Fibroblast of pulmonary artery (primary cell): ENCODE measurements around the gene PTPN9.
A peak's percentile ranks its signal among the peaks of the same experiment; 100 is the strongest.

ENCODE experiments used
- DNase-seq: peaks from one replicate; pipeline ENCODE4 v3.0.0-alpha.2; 2010; ENCODE audit warnings: low read depth
- H3K4me3 ChIP-seq: replicated peaks from 2 replicates; pipeline ENCODE4 v1.5.1; 2011; ENCODE audit warnings: low read depth, mild to moderate bottlenecking, control low read depth, low read length, moderate library complexity
- TF ChIP-seq, protein P1 (sequence below): IDR thresholded peaks from 2 replicates; pipeline ENCODE4 v1.5.1; 2011; ENCODE audit warnings: mild to moderate bottlenecking, control low read depth, low read length, inconsistent platforms; ENCODE audit errors: missing control alignments

PTPN9 gene

DNA sequence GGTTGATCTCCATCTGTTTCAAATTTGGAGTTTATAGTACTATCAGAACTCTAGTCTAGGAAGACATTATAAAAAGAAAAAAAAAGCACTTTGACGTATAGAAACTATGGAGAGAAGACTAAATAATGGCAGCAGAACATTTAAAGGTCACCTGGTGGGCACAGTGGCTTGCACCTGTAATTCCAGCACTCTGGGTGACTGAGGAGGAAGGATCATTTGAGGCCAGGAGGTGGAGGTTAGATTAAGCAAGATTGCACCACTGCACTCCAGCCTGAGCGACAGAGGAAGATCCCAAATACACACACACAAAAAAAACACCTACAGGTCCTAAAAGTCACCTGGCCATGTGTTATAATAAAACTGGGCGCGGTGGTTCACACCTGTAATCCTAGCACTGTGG lies 141.4 kb downstream of the PTPN9 start:
- no peak for DNase-seq
- TF ChIP-seq, protein P1, sequence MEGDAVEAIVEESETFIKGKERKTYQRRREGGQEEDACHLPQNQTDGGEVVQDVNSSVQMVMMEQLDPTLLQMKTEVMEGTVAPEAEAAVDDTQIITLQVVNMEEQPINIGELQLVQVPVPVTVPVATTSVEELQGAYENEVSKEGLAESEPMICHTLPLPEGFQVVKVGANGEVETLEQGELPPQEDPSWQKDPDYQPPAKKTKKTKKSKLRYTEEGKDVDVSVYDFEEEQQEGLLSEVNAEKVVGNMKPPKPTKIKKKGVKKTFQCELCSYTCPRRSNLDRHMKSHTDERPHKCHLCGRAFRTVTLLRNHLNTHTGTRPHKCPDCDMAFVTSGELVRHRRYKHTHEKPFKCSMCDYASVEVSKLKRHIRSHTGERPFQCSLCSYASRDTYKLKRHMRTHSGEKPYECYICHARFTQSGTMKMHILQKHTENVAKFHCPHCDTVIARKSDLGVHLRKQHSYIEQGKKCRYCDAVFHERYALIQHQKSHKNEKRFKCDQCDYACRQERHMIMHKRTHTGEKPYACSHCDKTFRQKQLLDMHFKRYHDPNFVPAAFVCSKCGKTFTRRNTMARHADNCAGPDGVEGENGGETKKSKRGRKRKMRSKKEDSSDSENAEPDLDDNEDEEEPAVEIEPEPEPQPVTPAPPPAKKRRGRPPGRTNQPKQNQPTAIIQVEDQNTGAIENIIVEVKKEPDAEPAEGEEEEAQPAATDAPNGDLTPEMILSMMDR = no peak
- no peak overlapping the region for H3K4me3 ChIP-seq

DNA sequence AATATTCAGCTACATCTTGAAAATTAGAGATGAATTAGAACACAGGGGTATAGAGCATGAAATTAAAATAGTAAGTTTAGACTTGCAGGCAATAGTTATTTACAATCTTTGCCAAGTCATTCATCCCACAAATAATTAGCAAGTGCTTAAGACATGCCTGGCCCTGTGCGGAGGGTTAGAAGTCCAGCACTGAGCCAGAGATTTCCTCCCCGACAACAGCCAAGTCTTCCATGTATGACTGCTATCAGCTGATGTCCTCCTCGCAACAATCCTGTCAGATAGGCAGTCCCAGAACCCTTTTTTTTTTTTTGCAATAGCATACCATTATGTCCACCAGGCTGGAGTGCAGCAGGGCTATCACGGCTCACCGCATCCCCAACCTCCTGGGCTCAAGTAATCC lies 142.2 kb downstream of the PTPN9 start:
- no peak overlapping the region for H3K4me3 ChIP-seq
- no peak for DNase-seq
- TF ChIP-seq, protein P1 = no peak

DNA sequence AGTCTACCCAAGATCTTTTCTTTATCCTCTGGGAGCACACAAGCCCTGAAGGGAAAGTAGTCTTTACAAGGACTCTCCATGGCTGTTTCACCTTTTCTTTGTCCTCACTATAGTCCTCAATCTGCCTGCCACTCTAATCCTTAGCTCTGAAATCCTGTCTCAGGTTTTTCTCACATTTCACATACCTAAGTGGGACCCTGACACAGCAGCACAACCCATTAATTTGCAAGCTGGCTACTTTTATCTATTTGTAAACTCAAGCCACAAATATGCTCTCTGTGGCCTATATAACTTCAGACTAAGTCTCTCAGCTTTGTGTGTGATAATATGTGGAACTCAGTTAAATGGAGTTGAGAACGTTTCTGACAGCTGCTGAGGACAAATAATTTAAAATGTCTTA lies 147.4 kb downstream of the PTPN9 start:
- DNase-seq = no peak
- TF ChIP-seq, protein P1 = no peak

DNA sequence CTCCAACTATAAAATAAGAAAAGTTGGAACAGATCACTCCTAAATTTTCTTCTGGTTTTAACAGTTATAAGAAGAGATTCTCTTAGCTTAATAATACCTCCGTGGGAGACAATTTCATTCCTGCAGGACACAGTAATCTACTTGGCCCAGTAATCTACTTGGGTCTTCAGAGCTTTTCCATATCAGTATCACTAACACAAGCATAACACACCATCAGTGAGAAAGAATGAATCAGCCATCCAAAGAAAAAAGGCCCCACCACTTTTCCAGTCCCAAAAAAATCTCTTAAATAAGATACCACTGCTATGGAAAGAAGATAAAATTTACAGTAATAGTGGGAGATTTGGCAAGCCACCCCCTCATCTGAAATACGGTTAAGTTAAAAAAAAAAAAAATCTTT lies 147.8 kb downstream of the PTPN9 start:
- H3K4me3 ChIP-seq = no peak overlapping the region
- TF ChIP-seq, protein P1 = no peak
- DNase-seq = peak; percentile 3

More for the DNA sequence above, 147.4 kb downstream of the PTPN9 start:
- H3K4me3 ChIP-seq = no peak overlapping the region

DNA sequence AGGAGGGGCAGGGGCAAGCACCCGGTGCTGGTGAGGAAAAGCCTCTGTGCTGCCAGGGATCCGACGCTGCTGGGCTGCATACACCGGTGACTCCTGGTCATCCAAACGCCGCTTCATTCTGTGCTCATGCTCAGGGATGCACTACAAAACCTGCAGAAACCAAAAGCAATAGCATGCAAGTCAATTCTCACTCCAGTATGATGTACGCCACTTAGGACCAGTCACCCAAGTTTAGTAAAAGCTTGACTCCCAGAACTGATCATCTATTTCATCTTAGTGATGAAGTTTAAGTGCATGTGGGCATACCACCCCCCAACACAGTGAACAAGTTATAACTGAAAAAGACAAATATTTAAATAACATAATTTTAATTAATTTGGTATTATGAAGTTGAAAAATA lies 148.9 kb downstream of the PTPN9 start:
- H3K4me3 ChIP-seq = no peak overlapping the region
- TF ChIP-seq, protein P1 = no peak
- DNase-seq = no peak

DNA sequence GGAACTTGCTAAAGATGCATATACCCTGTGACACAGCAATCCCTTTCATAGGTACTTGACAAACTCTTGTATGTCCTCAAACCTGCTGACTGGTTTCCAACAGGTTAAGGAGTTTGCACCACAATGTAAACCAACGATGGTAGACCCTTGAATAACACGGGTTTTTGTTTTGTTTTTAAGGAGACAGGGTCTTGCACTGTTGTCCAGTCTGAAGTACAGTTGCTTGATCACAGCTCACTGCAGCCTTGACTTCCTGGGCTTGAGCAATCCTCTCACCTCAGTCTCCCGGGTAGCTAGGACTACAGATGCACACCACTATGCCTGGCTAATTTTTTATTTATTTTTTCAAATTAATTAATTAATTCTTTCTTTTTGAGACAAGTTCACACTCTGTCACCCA lies 151.0 kb downstream of the PTPN9 start:
- no peak for DNase-seq
- TF ChIP-seq, protein P1 = no peak
- H3K4me3 ChIP-seq = no peak overlapping the region

DNA sequence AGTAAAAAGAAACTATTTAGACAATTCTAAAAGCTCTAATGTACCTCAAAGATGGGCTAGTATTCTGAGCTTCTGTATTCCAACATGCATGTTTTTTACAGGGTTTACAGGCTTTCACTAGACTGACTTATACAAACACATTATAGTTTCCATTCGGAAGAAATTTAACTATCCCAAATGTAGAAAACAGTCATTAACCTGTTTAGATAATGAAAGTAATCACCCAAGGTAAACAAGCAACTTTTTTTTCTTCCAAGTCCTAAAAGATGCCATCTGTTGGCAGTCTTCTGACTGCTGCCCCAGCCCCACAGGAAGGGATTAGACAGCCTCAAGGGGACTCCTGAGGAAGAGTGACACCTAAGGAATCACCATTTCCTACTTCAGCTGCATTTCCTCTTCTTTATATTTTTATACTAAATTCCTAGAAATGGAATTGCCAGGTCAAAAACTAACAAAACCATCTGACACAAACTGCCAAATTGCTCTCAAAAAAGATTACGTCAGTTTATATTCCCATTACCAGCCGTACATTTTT lies 153.1 kb downstream of the PTPN9 start:
- DNase-seq = no peak
- TF ChIP-seq, protein P1 = no peak
- H3K4me3 ChIP-seq = no peak overlapping the region
